OCI-LY1 (cell line): ENCODE data around the gene BRD3OS.

Experiments used
- H2AFZ ChIP-seq: fragments of 200-600 bp; sonication (generic), shearing (Covaris generic); 2 replicates; pipeline ENCODE4 v1.6.0; 2014; ENCODE audit warnings: antibody characterized with exemption, mild to moderate bottlenecking, low read length
- H3F3A ChIP-seq: fragments of 200-600 bp; sonication (generic), shearing (Covaris generic); 2 replicates; pipeline ENCODE4 v1.6.0; 2014; ENCODE audit warnings: mild to moderate bottlenecking, antibody characterized with exemption, low read length, moderate library complexity; ENCODE audit not compliant: insufficient read depth
- H3K27ac ChIP-seq: fragments of 200-600 bp; sonication (generic); 2 replicates; pipeline ENCODE4 v1.5.1; 2014; ENCODE audit warnings: low read length, mixed run types, mild to moderate bottlenecking, low read depth; ENCODE audit not compliant: poor library complexity, severe bottlenecking
- H3K27me3 ChIP-seq: fragments of 200-600 bp; sonication (generic); 2 replicates; pipeline ENCODE4 v1.6.0; 2014; ENCODE audit warnings: antibody characterized with exemption, mild to moderate bottlenecking, low read length, moderate library complexity; ENCODE audit not compliant: insufficient read depth
- H3K36me3 ChIP-seq: fragments of 200-600 bp; sonication (generic); 2 replicates; pipeline ENCODE4 v1.6.1; 2014; ENCODE audit warnings: mild to moderate bottlenecking, antibody characterized with exemption, low read length, moderate library complexity, mixed read lengths; ENCODE audit not compliant: insufficient read depth
- H3K4me1 ChIP-seq: fragments of 200-600 bp; sonication (generic); 2 replicates; pipeline ENCODE4 v1.5.1; 2014; ENCODE audit warnings: mild to moderate bottlenecking, low read length, moderate library complexity; ENCODE audit not compliant: insufficient read depth, severe bottlenecking
- H3K4me2 ChIP-seq: fragments of 200-600 bp; sonication (generic), shearing (Covaris generic); 2 replicates; pipeline ENCODE4 v1.6.1; 2014; ENCODE audit warnings: low read length
- H3K4me3 ChIP-seq: fragments of 200-600 bp; sonication (generic); 2 replicates; pipeline ENCODE4 v1.5.1; 2014; ENCODE audit warnings: low read length, low read depth, mild to moderate bottlenecking, mixed read lengths; ENCODE audit not compliant: poor library complexity, severe bottlenecking
- H3K79me2 ChIP-seq: fragments of 200-600 bp; shearing (Covaris generic); 2 replicates; pipeline ENCODE4 v1.6.1; 2016; ENCODE audit warnings: mixed run types, low read length, mixed read lengths; ENCODE audit not compliant: insufficient read depth
- H3K9ac ChIP-seq: fragments of 200-600 bp; sonication (generic), shearing (Covaris generic); 2 replicates; pipeline ENCODE4 v1.6.1; 2014; ENCODE audit warnings: mild to moderate bottlenecking, low read length, mixed read lengths
- H3K9me2 ChIP-seq: fragments of 200-600 bp; sonication (generic), shearing (Covaris generic); 2 replicates; pipeline ENCODE4 v1.6.1; 2014; ENCODE audit warnings: low read depth, mild to moderate bottlenecking, low read length, mixed read lengths
- H3K9me3 ChIP-seq: fragments of 200-600 bp; shearing (Covaris generic); 2 replicates; pipeline ENCODE4 v1.6.1; 2014; ENCODE audit warnings: low read length, mixed read lengths
- H4K20me1 ChIP-seq: fragments of 200-600 bp; sonication (generic), shearing (Covaris generic); 2 replicates; pipeline ENCODE4 v1.6.0; 2016; ENCODE audit warnings: mild to moderate bottlenecking, low read length; ENCODE audit not compliant: insufficient read depth
- CTCF ChIP-seq: fragments of 200-600 bp; sonication (generic), shearing (Covaris generic); IDR thresholded peaks from 2 replicates; pipeline ENCODE4 v1.5.1; 2017; ENCODE audit warnings: mild to moderate bottlenecking, antibody characterized with exemption, low read length, moderate library complexity, mixed read lengths
- EZH2 ChIP-seq: fragments of 200-600 bp; sonication (generic), shearing (Covaris generic); IDR thresholded peaks from 2 replicates; pipeline ENCODE4 v1.8.0; 2017; ENCODE audit warnings: borderline replicate concordance, mixed run types, mild to moderate bottlenecking, antibody characterized with exemption, low read length, moderate library complexity, mixed read lengths

Gene BRD3OS

GRCh38 chr9:134048582-134048968 lies 23.3 kb downstream of the BRD3OS start:
- Histone ChIP-seq H3K4me3 (no peak overlapping the region), H4K20me1 (no peaks in the 10 kb centered on the region), H3K4me2 (no peak overlapping the region), H3K9me2 (no peaks in the 10 kb centered on the region), H3F3A (no peaks in the 10 kb centered on the region), H3K9me3 (no peaks in the 10 kb centered on the region), H3K27ac (no peak overlapping the region), H3K36me3 (no peaks in the 10 kb centered on the region), H3K79me2 (no peaks in the 10 kb centered on the region), H3K9ac (no peak overlapping the region), H2AFZ (no peak overlapping the region), H3K27me3 (no peaks in the 10 kb centered on the region), H3K4me1 (no peaks in the 10 kb centered on the region)
- TF ChIP-seq CTCF: no peak
- no peak for TF ChIP-seq EZH2

- Histone ChIP-seq H4K20me1 (no peaks in the 10 kb centered on the region), H3K36me3 (no peaks in the 10 kb centered on the region), H3K4me3 (no peak overlapping the region), H3F3A (no peaks in the 10 kb centered on the region), H3K9me2 (no peaks in the 10 kb centered on the region), H3K27me3 (no peaks in the 10 kb centered on the region), H3K27ac (no peak overlapping the region), H3K4me2 (no peak overlapping the region), H3K9me3 (no peaks in the 10 kb centered on the region), H2AFZ (no peak overlapping the region), H3K9ac (no peak overlapping the region), H3K79me2 (no peaks in the 10 kb centered on the region), H3K4me1 (no peaks in the 10 kb centered on the region)
- TF ChIP-seq EZH2: no peak
- no peak for TF ChIP-seq CTCF
These were observed 24.0 kb downstream of the BRD3OS start for GRCh38 chr9:134049236-134049635.

- H3K36me3 ChIP-seq: no peaks in the 10 kb centered on the region
- no peaks in the 10 kb centered on the region for H4K20me1 ChIP-seq
- no peaks in the 10 kb centered on the region for H3F3A ChIP-seq
- H3K27me3 ChIP-seq: no peaks in the 10 kb centered on the region
- no peaks in the 10 kb centered on the region for H3K9me3 ChIP-seq
- no peak overlapping the region for H3K4me3 ChIP-seq
- H3K9ac ChIP-seq: no peak overlapping the region
- no peak overlapping the region for H3K27ac ChIP-seq
- H3K79me2 ChIP-seq: no peaks in the 10 kb centered on the region
- H3K9me2 ChIP-seq: no peaks in the 10 kb centered on the region
- H2AFZ ChIP-seq: no peak overlapping the region
- no peak overlapping the region for H3K4me2 ChIP-seq
- TF ChIP-seq EZH2: no peak
- no peak for TF ChIP-seq CTCF
- no peaks in the 10 kb centered on the region for H3K4me1 ChIP-seq
These were observed 24.7 kb downstream of the BRD3OS start for GRCh38 chr9:134049772-134050588.
